AG10803 (cell line): ENCODE data around the gene NECTIN2.

Experiments
- DNase-seq: peaks from one replicate; pipeline ENCODE4 v3.0.0; 2010; ENCODE audit warnings: low read depth
- H3K4me3 ChIP-seq: 2 replicates; pipeline ENCODE4 v1.5.1; 2011; ENCODE audit warnings: mild to moderate bottlenecking, low read length, control low read depth
- CTCF ChIP-seq: conservative IDR thresholded peaks from 2 replicates; pipeline ENCODE4 v1.5.1; 2011; ENCODE audit warnings: mild to moderate bottlenecking, low read length, control low read depth, inconsistent platforms

The NECTIN2 gene

DNA sequence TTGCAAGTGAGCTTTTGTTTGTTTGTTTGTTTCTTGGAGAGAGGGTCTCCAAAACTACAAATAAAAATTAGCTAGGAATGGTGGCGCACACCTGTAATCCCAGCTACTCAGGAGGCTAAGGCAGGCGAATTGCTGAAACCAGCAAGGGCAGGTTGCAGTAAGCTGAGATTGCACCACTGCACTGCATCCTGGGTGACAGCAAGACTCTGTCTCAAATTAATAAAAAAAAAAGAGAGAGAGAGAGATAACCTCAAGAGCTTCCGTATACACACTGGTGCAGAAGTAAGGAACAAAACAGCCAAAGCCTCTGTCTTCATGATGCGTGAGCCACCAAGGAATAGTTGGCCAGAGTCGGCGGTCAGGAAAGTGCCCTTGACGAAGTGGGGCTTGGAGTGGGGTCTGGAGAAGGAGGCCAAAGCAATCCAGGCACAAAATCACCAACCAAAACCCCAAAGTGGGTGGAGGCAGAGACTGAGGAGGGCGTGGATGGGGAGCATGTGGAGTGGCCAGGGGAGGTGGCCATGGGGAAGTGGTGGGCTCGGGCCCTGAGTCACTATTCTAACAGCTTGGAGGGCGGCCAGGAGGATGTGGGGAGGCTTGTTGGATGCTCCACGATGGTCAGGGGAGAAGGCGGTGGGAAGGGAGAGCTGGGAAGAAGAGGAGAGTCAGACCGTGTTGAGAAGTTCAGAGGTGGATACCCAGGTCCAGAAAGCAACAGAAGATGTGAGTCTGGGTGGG is 23.8 kb downstream of the NECTIN2 start:
- no peak for TF ChIP-seq CTCF
- no peak for DNase-seq
- no peak overlapping the region for H3K4me3 ChIP-seq

GRCh38 chr19:44871809-44872208 is 25.7 kb downstream of the NECTIN2 start:
- TF ChIP-seq CTCF: no peak
- no peak overlapping the region for H3K4me3 ChIP-seq
- no peak for DNase-seq

- H3K4me3 ChIP-seq: no peak overlapping the region
- TF ChIP-seq CTCF: no peak
- no peak for DNase-seq
Observed at GRCh38 chr19:44872661-44873060, 26.6 kb downstream of the NECTIN2 start.

GRCh38 chr19:44874317-44874716 is 28.2 kb downstream of the NECTIN2 start:
- no peak overlapping the region for H3K4me3 ChIP-seq
- no peak for DNase-seq
- TF ChIP-seq CTCF: no peak

GRCh38 chr19:44875666-44876451 is 29.8 kb downstream of the NECTIN2 start:
- H3K4me3 ChIP-seq: no peak overlapping the region
- peak; percentile 9 for DNase-seq
- TF ChIP-seq CTCF: no peak

- H3K4me3 ChIP-seq: no peak overlapping the region
- no peak for DNase-seq
- no peak for TF ChIP-seq CTCF
Observed at GRCh38 chr19:44876930-44877535, 30.9 kb downstream of the NECTIN2 start.
